ENCODE results near the gene IL3. TPM values are rescaled to one million over a fixed set of nuclear protein-coding genes. Genes with fewer than 3 reads are reported as not detected.

The IL3 gene
- total and polyA plus RNA-seq, 2 experiments from 2014 or later = not detected

DNA sequence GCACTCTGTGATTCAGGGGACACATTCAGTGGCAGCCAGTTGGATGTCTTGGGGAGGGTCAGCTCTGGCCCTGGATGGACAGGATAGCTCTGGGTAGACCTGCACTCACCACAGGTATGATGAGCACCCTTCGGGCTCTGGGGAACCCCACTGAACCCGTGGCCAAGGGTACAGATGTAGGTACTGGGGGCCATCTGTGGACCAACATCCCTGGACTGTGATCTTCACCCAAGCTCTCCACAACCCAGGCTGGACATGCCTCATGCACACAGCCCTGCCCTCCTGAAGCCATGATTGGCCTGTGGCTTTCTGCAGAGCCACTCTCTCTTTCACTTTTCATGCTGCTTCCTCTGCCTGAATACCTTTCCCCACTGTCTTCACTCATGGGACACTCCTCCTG is 33.4 kb upstream of the IL3 start:
- Histone ChIP-seq H3K9me3 (ENCODE audit: low read depth) (no peaks in the 10 kb centered on the region), H3K27ac (no peak overlapping the region), H3K4me2 (ENCODE audit: unreplicated experiment) (no peak overlapping the region), H3K36me3 (ENCODE audit: low read depth) (no peaks in the 10 kb centered on the region), H3K9me2 (ENCODE audit: insufficient read depth) (no peaks in the 10 kb centered on the region), H3F3A (ENCODE audit: insufficient read depth) (no peaks in the 10 kb centered on the region), H3K27me3 (replicated peaks; ENCODE audit: insufficient read depth) (0 out of 2 replicates have a peak, but pooled peaks cover 3% of the 10 kb centered on the region), H4K20me1 (ENCODE audit: insufficient read depth) (no peaks in the 10 kb centered on the region), H2AFZ (no peak overlapping the region), H3K4me3 (no peak overlapping the region), H3K4me1 (ENCODE audit: insufficient read depth) (no peaks in the 10 kb centered on the region), H3K79me2 (ENCODE audit: insufficient read depth) (no peaks in the 10 kb centered on the region), H3K9ac (no peak overlapping the region)
- TF ChIP-seq EZH2 (IDR thresholded peaks at IDR 0.05; ENCODE audit: insufficient read depth, poor library complexity, severe bottlenecking) (no peak), EZH2phosphoT487 (IDR thresholded peaks at IDR 0.05; ENCODE audit: insufficient read depth, low read depth) (no peak)
- DNase-seq = no peak
- WGBS, 2 experiments (ENCODE audit: low coverage in 1 of 2, low lambda C conversion rate in 2 of 2, missing lambda C conversion rate in 2 of 2) = 65 to 83% methylated on average over 2 of the region's 2 CpGs
- in situ Hi-C loops (cut with MboI) = no loop called here

DNA sequence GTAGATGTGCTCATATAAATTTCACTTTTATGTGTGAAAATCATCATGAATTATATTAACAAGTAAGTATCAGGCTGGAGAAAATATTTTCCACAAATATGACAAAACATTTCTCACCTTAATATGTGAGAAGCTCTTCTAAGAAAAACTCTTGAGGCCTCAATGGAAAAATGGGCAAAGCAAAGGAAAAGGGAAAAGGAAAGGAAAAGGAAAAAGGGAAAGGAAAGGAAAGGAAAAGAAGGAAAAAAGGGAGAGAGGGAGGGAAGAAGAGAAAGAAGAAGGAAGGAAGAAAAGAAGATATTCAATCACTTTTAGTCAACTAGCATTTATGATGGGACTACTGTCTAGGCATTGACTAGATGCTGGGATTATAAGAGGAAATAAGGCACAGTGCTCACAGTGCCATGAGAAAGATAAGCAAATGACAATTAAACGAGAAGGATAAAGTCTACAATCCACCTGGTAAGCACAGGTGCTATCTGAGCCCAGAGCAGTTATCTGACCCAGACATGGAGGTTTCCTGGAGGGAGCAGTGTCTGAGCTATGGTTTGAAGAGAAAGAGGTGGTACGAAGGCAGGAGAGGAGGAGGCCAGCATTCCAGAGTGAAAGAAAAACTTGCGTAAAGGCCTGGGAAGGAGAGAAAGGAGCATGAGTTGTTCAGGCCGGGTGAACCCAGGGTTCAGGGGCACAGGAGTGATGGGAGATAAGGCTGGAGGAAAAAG is 30.7 kb upstream of the IL3 start:
- Histone ChIP-seq H3K9me2 (ENCODE audit: insufficient read depth) (no peaks in the 10 kb centered on the region), H3K36me3 (ENCODE audit: low read depth) (no peaks in the 10 kb centered on the region), H3K4me1 (ENCODE audit: insufficient read depth) (no peaks in the 10 kb centered on the region), H3K27ac (no peak overlapping the region), H3K27me3 (replicated peaks; ENCODE audit: insufficient read depth) (peaks cover 14% of the 10 kb centered on the region; the same call in 1 of the 2 replicates), H4K20me1 (ENCODE audit: insufficient read depth) (no peaks in the 10 kb centered on the region), H3K79me2 (ENCODE audit: insufficient read depth) (no peaks in the 10 kb centered on the region), H3K9ac (no peak overlapping the region), H2AFZ (no peak overlapping the region), H3K4me3 (no peak overlapping the region), H3F3A (ENCODE audit: insufficient read depth) (no peaks in the 10 kb centered on the region), H3K9me3 (ENCODE audit: low read depth) (no peaks in the 10 kb centered on the region), H3K4me2 (ENCODE audit: unreplicated experiment) (no peak overlapping the region)
- TF ChIP-seq EZH2 (IDR thresholded peaks at IDR 0.05; ENCODE audit: insufficient read depth, poor library complexity, severe bottlenecking) (no peak), EZH2phosphoT487 (IDR thresholded peaks at IDR 0.05; ENCODE audit: insufficient read depth, low read depth) (no peak)
- DNase-seq = no peak
- in situ Hi-C loops (cut with MboI) = no loop called here
- 48 to 53% methylated on average over 4 of the region's 4 CpGs for WGBS, 2 experiments (ENCODE audit: low coverage in 1 of 2, low lambda C conversion rate in 2 of 2, missing lambda C conversion rate in 2 of 2)

- peaks cover 14% of the 10 kb centered on the region; the same call in 1 of the 2 replicates for H3K27me3 ChIP-seq (replicated peaks; ENCODE audit: insufficient read depth)
- H3K4me1 ChIP-seq (ENCODE audit: insufficient read depth) = no peaks in the 10 kb centered on the region
- TF ChIP-seq EZH2phosphoT487 (IDR thresholded peaks at IDR 0.05; ENCODE audit: insufficient read depth, low read depth) (no peak), EZH2 (IDR thresholded peaks at IDR 0.05; ENCODE audit: insufficient read depth, poor library complexity, severe bottlenecking) (no peak)
- no peaks in the 10 kb centered on the region for H3K9me2 ChIP-seq (ENCODE audit: insufficient read depth)
- H3K27ac ChIP-seq = no peak overlapping the region
- WGBS, 2 experiments (ENCODE audit: low coverage in 1 of 2, low lambda C conversion rate in 2 of 2, missing lambda C conversion rate in 2 of 2) = 67 to 81% methylated on average over 2 of the region's 2 CpGs
- no peaks in the 10 kb centered on the region for H3K9me3 ChIP-seq (ENCODE audit: low read depth)
- H3K4me2 ChIP-seq (ENCODE audit: unreplicated experiment) = no peak overlapping the region
- H3K79me2 ChIP-seq (ENCODE audit: insufficient read depth) = no peaks in the 10 kb centered on the region
- H3F3A ChIP-seq (ENCODE audit: insufficient read depth) = no peaks in the 10 kb centered on the region
- H3K9ac ChIP-seq = no peak overlapping the region
- H3K36me3 ChIP-seq (ENCODE audit: low read depth) = no peaks in the 10 kb centered on the region
- H4K20me1 ChIP-seq (ENCODE audit: insufficient read depth) = no peaks in the 10 kb centered on the region
- no peak for DNase-seq
- no peak overlapping the region for H2AFZ ChIP-seq
- H3K4me3 ChIP-seq = no peak overlapping the region
- in situ Hi-C loops (cut with MboI) = no loop called here
Measured at GRCh38 chr5:132030610-132031009, 29.8 kb upstream of the IL3 start.

- no peaks in the 10 kb centered on the region for H4K20me1 ChIP-seq (ENCODE audit: insufficient read depth)
- no peaks in the 10 kb centered on the region for H3K79me2 ChIP-seq (ENCODE audit: insufficient read depth)
- no peaks in the 10 kb centered on the region for H3K9me2 ChIP-seq (ENCODE audit: insufficient read depth)
- H3K4me3 ChIP-seq = no peak overlapping the region
- TF ChIP-seq EZH2 (IDR thresholded peaks at IDR 0.05; ENCODE audit: insufficient read depth, poor library complexity, severe bottlenecking) = no peak
- no peak for TF ChIP-seq EZH2phosphoT487 (IDR thresholded peaks at IDR 0.05; ENCODE audit: insufficient read depth, low read depth)
- no peak for DNase-seq
- no peaks in the 10 kb centered on the region for H3K36me3 ChIP-seq (ENCODE audit: low read depth)
- no peak overlapping the region for H2AFZ ChIP-seq
- H3K4me1 ChIP-seq (ENCODE audit: insufficient read depth) = no peaks in the 10 kb centered on the region
- H3K27me3 ChIP-seq (replicated peaks; ENCODE audit: insufficient read depth) = peaks cover 14% of the 10 kb centered on the region; the same call in 1 of the 2 replicates
- no peaks in the 10 kb centered on the region for H3F3A ChIP-seq (ENCODE audit: insufficient read depth)
- H3K4me2 ChIP-seq (ENCODE audit: unreplicated experiment) = no peak overlapping the region
- in situ Hi-C loops (cut with MboI) = no loop called here
- H3K9me3 ChIP-seq (ENCODE audit: low read depth) = no peaks in the 10 kb centered on the region
- H3K27ac ChIP-seq = no peak overlapping the region
- H3K9ac ChIP-seq = no peak overlapping the region
Measured at GRCh38 chr5:132032196-132032595, 28.3 kb upstream of the IL3 start.
